ENCODE measurements around the gene HIF3A.

DNA sequence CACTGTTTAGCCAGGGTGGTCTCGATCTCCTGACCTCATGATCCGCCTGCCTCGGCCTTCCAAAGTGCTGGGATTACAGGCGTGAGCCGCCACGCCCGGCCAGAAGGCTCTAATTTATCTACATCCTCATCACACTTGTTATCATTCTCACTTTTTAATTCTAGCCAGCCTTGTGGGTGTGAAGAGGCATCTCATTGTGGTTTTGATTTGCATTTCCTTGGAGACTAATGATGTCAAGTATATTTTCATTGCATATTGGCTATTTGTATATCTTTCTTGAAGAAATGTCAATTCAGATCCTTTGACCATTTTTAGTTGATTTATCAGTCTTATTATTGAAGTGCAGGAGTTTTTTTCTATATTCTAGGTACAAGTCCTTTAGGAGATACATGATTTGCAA, 27.7 kb upstream of the HIF3A start:
- TF ChIP-seq POLR2A (IDR thresholded peaks at IDR 0.05; ENCODE audit: low read depth) (no peak), POLR2AphosphoS5 (IDR thresholded peaks at IDR 0.05) (no peak), EP300 (IDR thresholded peaks at IDR 0.05) (no peak)
- TF ChIP-seq, protein P1, sequence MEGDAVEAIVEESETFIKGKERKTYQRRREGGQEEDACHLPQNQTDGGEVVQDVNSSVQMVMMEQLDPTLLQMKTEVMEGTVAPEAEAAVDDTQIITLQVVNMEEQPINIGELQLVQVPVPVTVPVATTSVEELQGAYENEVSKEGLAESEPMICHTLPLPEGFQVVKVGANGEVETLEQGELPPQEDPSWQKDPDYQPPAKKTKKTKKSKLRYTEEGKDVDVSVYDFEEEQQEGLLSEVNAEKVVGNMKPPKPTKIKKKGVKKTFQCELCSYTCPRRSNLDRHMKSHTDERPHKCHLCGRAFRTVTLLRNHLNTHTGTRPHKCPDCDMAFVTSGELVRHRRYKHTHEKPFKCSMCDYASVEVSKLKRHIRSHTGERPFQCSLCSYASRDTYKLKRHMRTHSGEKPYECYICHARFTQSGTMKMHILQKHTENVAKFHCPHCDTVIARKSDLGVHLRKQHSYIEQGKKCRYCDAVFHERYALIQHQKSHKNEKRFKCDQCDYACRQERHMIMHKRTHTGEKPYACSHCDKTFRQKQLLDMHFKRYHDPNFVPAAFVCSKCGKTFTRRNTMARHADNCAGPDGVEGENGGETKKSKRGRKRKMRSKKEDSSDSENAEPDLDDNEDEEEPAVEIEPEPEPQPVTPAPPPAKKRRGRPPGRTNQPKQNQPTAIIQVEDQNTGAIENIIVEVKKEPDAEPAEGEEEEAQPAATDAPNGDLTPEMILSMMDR (IDR thresholded peaks at IDR 0.05): no peak
